ENCODE data around the gene PPA2.

DNA sequence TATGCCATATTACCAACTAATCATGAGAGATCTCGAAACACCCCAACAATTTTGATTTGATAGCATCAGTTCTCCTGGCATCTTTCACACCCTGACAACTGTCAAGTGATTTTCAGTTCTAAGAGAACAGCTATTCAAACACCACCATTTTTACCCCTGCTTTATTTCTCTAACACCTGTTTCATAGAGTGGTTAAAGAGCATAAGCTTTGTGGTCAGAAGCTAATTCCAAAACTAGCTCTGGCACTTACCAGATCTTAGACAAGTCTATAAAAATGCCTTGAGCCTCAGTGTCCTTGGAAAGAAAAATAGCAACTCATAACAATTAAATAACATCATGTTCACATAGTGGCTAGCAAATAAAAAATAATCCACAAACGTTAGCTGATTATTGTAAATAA lies 17.9 kb downstream of the PPA2 start:
- TF ChIP-seq POLR2A (IDR thresholded peaks at IDR 0.05) (no peak), POLR2AphosphoS5 (IDR thresholded peaks at IDR 0.05) (no peak)
- TF ChIP-seq, protein P1, sequence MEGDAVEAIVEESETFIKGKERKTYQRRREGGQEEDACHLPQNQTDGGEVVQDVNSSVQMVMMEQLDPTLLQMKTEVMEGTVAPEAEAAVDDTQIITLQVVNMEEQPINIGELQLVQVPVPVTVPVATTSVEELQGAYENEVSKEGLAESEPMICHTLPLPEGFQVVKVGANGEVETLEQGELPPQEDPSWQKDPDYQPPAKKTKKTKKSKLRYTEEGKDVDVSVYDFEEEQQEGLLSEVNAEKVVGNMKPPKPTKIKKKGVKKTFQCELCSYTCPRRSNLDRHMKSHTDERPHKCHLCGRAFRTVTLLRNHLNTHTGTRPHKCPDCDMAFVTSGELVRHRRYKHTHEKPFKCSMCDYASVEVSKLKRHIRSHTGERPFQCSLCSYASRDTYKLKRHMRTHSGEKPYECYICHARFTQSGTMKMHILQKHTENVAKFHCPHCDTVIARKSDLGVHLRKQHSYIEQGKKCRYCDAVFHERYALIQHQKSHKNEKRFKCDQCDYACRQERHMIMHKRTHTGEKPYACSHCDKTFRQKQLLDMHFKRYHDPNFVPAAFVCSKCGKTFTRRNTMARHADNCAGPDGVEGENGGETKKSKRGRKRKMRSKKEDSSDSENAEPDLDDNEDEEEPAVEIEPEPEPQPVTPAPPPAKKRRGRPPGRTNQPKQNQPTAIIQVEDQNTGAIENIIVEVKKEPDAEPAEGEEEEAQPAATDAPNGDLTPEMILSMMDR (IDR thresholded peaks at IDR 0.05), result no peak

All from prostate gland (tissue), 2 donors.